Activated naive CD4-positive, alpha-beta T cell treated with anti-CD3 and anti-CD28 coated beads, Interleukin-2, amount 50 U/mL, for 72 hours (primary cell): ENCODE results near the gene RIC8B. TPM values are rescaled to one million over a fixed set of nuclear protein-coding genes. Genes with fewer than 3 reads are reported as not detected.

Source experiments
- ATAC-seq, 2 donors: fragments of 150-1000 bp; cut with Tn5 transposase; 2 replicates each; pipeline ENCODE4 v1.10.0; 2021; ENCODE audit warnings: mild to moderate bottlenecking in 2 of 2, moderate library complexity in 2 of 2
- DNase-seq, 2 donors: peaks; one replicate each; pipeline ENCODE4 v3.0.0; 2021 to 2022; ENCODE audit warnings: low spot score in 2 of 2
- H3K27ac Mint-ChIP-seq, 2 donors: one replicate each; pipeline ENCODE4 v1.8.0; 2022; ENCODE audit warnings: mild to moderate bottlenecking in 2 of 2, mixed read lengths in 2 of 2
- H3K36me3 Mint-ChIP-seq, 2 donors: one replicate each; pipeline ENCODE4 v1.8.0; 2022; ENCODE audit warnings: mixed read lengths in 2 of 2
- H3K9me3 Mint-ChIP-seq, 2 donors: one replicate each; pipeline ENCODE4 v1.8.0; 2022; ENCODE audit warnings: mixed read lengths in 2 of 2
- total RNA-seq, 2 donors: library from RNA; stranded (reverse); gene quantifications; one replicate each; pipeline ENCODE4 v1.2.3, GENCODE V29; 2022

RIC8B gene
- total RNA-seq, 2 donors from 2014 or later: 9.2 to 16.5 TPM

DNA sequence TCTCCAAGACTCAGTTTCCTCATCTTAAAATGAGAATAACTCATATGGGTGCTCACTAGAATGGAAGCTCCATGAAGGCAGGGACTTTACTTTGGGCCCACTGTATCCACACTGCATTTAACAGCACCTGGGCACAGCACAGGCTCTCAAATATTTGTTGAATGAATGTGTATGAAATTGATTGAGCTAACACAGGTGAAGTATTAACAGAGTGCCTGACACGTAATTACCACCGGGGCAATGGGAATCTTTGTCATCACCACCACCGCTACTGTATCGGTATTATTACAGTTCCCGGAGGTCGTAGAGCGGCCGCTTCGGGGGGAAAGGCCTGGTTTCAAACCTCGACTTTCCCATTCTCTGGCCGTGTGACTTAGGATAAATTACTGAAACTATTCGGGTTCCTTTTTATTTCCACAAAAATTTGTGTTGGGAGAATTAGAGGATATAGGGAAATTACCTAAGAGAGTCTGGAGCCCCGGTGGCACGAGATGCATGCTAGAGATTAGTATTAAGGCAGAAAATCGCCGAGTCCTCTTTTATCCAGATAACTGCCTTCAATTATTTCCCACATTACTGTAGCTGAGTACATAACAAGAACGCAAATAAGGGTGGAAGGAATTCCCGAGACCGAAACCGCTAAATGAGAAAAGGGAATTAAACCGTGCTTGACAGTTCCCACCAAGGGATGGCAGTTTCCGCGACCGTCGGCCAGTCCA lies 1.0 kb upstream of the RIC8B start:
- Mint-ChIP-seq H3K27ac (peak overlapping the region; percentile 98 to 99), H3K9me3 (no peaks in the 10 kb centered on the region)
- no peak for ATAC-seq

GRCh38 chr12:106774808-106775524 lies 484 bp downstream of the RIC8B start:
- no peaks in the 10 kb centered on the region for H3K9me3 Mint-ChIP-seq
- H3K36me3 Mint-ChIP-seq: peaks cover 13 to 22% of the 10 kb centered on the region in 2 donors
- H3K27ac Mint-ChIP-seq: peak overlapping the region; percentile 99
- peak; percentile 38 to 65 for ATAC-seq
- DNase-seq: no peak

More for the DNA sequence above, 1.0 kb upstream of the RIC8B start:
- no peak for DNase-seq
- peaks cover 13 to 22% of the 10 kb centered on the region in 2 donors for H3K36me3 Mint-ChIP-seq

- ATAC-seq (no peak), DNase-seq (no peak)
- Mint-ChIP-seq H3K27ac (no peak overlapping the region), H3K9me3 (no peaks in the 10 kb centered on the region), H3K36me3 (peaks cover 13 to 22% of the 10 kb centered on the region in 2 donors)
Measured at GRCh38 chr12:106776897-106777296, 2.4 kb downstream of the RIC8B start.

GRCh38 chr12:106780010-106780631 lies 5.6 kb downstream of the RIC8B start:
- Mint-ChIP-seq H3K9me3 (no peaks in the 10 kb centered on the region), H3K36me3 (peaks cover 1 to 14% of the 10 kb centered on the region in 2 donors), H3K27ac (no peak overlapping the region)
- DNase-seq (no peak), ATAC-seq (no peak)

DNA sequence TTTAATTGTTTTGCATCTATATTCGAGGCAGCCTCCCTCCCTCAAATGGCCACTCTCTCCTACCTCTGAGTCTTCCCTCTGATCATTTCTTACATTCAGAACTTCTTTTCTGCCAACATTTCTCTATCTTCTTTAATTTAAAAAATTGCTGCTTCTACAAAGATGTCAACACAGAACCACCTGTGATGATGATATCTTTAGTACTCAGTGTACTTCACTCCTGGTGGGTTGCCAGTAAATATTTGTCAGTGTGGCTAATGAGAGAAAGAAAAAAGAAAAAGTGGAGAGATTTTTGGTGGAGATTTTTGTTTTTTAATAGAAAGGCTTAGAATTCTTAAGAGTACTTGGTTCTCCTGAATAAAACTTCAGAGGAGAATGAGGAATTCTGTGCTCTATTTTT lies 8.1 kb downstream of the RIC8B start:
- DNase-seq (no peak), ATAC-seq (no peak)
- Mint-ChIP-seq H3K36me3 (peaks cover 0 to 12% of the 10 kb centered on the region in 2 donors), H3K27ac (no peak overlapping the region), H3K9me3 (no peaks in the 10 kb centered on the region)

DNA sequence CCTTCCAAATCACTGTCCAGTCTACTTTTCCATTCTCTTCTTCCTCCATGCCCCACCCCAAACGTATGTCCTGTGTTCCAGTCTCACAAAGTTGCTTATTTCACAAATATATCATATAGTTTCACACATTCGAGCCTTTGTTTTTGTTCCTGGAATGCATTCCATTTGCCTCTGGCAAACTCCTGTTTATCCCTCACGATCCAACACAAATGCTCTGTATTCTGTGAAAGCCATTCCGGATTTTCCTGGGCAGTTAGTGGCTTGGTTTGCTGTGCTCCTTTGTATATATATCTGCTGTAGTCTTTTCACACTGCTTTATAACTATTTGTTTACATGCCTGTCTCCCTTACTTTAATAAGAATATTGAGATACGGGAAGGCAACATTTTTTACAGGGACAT lies 9.0 kb downstream of the RIC8B start:
- H3K27ac Mint-ChIP-seq: no peak overlapping the region
- H3K36me3 Mint-ChIP-seq: peaks cover 0 to 12% of the 10 kb centered on the region in 2 donors
- H3K9me3 Mint-ChIP-seq: no peaks in the 10 kb centered on the region
- ATAC-seq: no peak
- no peak for DNase-seq

GRCh38 chr12:106790020-106790419 lies 15.5 kb downstream of the RIC8B start:
- DNase-seq (no peak), ATAC-seq (no peak)
- Mint-ChIP-seq H3K36me3 (peaks cover 15 to 20% of the 10 kb centered on the region in 2 donors), H3K9me3 (peaks cover 0 to 6% of the 10 kb centered on the region in 2 donors), H3K27ac (no peak overlapping the region)

GRCh38 chr12:106791531-106791930 lies 17.0 kb downstream of the RIC8B start:
- Mint-ChIP-seq H3K9me3 (peaks cover 0 to 6% of the 10 kb centered on the region in 2 donors), H3K27ac (no peak overlapping the region), H3K36me3 (peaks cover 15 to 19% of the 10 kb centered on the region in 2 donors)
- DNase-seq (no peak), ATAC-seq (no peak)

GRCh38 chr12:106794369-106794768 lies 19.9 kb downstream of the RIC8B start:
- H3K36me3 Mint-ChIP-seq: peaks cover 13 to 15% of the 10 kb centered on the region in 2 donors
- no peak for DNase-seq
- ATAC-seq: no peak
- H3K27ac Mint-ChIP-seq: no peak overlapping the region
- H3K9me3 Mint-ChIP-seq: peaks cover 0 to 6% of the 10 kb centered on the region in 2 donors

- no peak overlapping the region for H3K27ac Mint-ChIP-seq
- no peaks in the 10 kb centered on the region for H3K9me3 Mint-ChIP-seq
- peaks cover 0 to 6% of the 10 kb centered on the region in 2 donors for H3K36me3 Mint-ChIP-seq
- ATAC-seq (no peak), DNase-seq (no peak)
Measured at GRCh38 chr12:106801167-106801708, 26.8 kb downstream of the RIC8B start.

DNA sequence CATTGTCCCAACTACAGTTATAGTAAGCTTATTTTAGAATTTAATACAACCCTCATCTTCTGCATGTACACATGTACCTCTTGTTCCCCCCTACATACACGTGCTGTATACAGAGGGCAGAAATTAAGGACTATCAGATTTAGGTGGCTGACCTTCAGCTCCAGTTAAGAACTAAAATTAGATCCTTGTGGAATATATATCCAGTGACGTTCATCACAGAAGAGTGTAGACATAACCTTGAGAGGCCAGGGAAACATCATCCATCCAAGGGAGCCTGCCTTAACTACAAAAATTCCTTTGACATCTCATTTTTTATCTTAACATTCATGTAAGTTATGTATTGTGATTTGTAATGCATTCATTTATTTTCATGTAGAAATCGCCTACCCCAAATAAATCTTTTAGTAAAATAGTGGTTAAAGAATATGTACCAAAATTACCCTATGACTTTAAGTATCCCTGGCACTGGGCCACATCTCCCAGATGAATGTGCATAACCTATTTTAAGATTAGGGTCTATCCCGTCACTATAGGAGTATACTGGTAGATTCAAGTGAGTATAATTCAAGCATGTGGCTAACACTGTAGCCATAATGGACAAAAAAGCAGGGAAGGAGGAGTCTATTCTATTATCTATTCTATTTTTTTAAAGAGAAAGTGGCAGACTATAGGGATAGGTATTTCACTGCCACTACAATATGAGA lies 27.5 kb downstream of the RIC8B start:
- no peak for DNase-seq
- ATAC-seq: no peak
- H3K9me3 Mint-ChIP-seq: no peaks in the 10 kb centered on the region
- H3K36me3 Mint-ChIP-seq: peaks cover 0 to 6% of the 10 kb centered on the region in 2 donors
- no peak overlapping the region for H3K27ac Mint-ChIP-seq

DNA sequence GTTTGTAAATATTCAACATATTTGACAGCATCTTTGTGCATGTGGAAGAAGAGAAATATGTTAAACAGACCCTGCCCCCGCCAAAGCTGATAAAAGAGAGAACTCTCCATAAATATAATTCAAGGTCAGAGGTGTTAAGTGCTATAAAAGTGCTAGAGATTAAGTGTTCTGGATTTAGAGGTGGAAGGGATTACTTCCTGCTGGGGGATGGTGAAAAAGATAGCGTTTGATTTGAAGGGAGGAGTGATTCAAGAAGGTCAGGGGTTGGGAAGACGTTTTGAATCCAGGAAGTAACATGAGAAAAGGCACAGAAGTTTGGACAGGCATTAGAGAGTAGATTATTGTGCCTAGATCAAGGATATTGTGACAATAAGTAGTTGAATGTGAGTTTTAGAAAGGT lies 30.2 kb downstream of the RIC8B start:
- Mint-ChIP-seq H3K36me3 (peaks cover 0 to 6% of the 10 kb centered on the region in 2 donors), H3K27ac (no peak overlapping the region), H3K9me3 (no peaks in the 10 kb centered on the region)
- DNase-seq (no peak), ATAC-seq (no peak)

GRCh38 chr12:106814714-106815113 lies 40.2 kb downstream of the RIC8B start:
- Mint-ChIP-seq H3K36me3 (peaks cover 5 to 10% of the 10 kb centered on the region in 2 donors), H3K9me3 (no peaks in the 10 kb centered on the region), H3K27ac (no peak overlapping the region)
- no peak for DNase-seq
- ATAC-seq: no peak

- DNase-seq (no peak), ATAC-seq (no peak)
- peaks cover 5 to 10% of the 10 kb centered on the region in 2 donors for H3K36me3 Mint-ChIP-seq
- H3K27ac Mint-ChIP-seq: no peak overlapping the region
- H3K9me3 Mint-ChIP-seq: no peaks in the 10 kb centered on the region
Measured at GRCh38 chr12:106815741-106816140, 41.3 kb downstream of the RIC8B start.

DNA sequence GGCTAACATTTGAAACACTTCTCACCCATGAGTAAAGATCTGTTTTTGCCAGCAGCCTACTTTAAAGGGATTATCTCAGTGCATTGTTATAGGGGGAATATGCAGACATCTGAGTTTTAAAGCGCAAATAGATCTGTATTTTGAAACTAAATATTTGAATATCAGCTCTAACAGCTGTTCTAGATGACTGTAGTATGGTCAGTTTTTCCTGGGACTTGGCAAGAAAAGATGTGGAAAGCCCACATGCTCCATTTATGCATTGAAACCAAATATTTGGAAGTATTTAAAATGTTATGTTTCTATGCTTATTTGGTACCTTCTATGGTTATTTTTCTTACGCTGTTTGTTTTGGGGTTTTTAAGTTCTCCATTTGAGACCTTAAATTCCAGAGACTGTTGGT lies 41.7 kb downstream of the RIC8B start:
- ATAC-seq (no peak), DNase-seq (no peak)
- H3K36me3 Mint-ChIP-seq: peaks cover 10% of the 10 kb centered on the region in 2 donors
- H3K9me3 Mint-ChIP-seq: no peaks in the 10 kb centered on the region
- no peak overlapping the region for H3K27ac Mint-ChIP-seq

- no peak overlapping the region for H3K27ac Mint-ChIP-seq
- H3K36me3 Mint-ChIP-seq: peaks cover 7 to 10% of the 10 kb centered on the region in 2 donors
- ATAC-seq (no peak), DNase-seq (no peak)
- no peaks in the 10 kb centered on the region for H3K9me3 Mint-ChIP-seq
Measured at GRCh38 chr12:106819991-106820390, 45.5 kb downstream of the RIC8B start.
